Smooth muscle cell (in vitro differentiated cells): ENCODE results near the gene TMPRSS7. TPM values are rescaled to one million over a fixed set of nuclear protein-coding genes. Genes with fewer than 3 reads are reported as not detected.

Source experiments
- DNase-seq: peaks from one replicate; lab custom pipeline; 2025; ENCODE audit not compliant: unreplicated experiment; lab: John Stamatoyannopoulos, UW
- H2AFZ ChIP-seq: fragments of 200-600 bp; sonication (generic); 2 replicates; pipeline ENCODE4 v1.6.0; 2016; ENCODE audit warnings: antibody characterized with exemption, low read depth, mild to moderate bottlenecking
- H3F3A ChIP-seq: fragments of 200-600 bp; sonication (generic); 2 replicates; pipeline ENCODE4 v1.6.0; 2017; ENCODE audit warnings: antibody characterized with exemption, low read depth
- H3K27ac ChIP-seq: fragments of 200-600 bp; sonication (generic); 2 replicates; pipeline ENCODE4 v1.5.1; 2016; ENCODE audit warnings: low read depth, mild to moderate bottlenecking
- H3K27me3 ChIP-seq: fragments of 200-600 bp; sonication (generic); 2 replicates; pipeline ENCODE4 v1.6.1; 2016; ENCODE audit warnings: low read depth, mild to moderate bottlenecking
- H3K36me3 ChIP-seq: fragments of 200-600 bp; sonication (generic); 2 replicates; pipeline ENCODE4 v1.5.1; 2016; ENCODE audit warnings: low read depth
- H3K4me1 ChIP-seq: fragments of 200-600 bp; sonication (generic); 2 replicates; pipeline ENCODE4 v1.5.1; 2016; ENCODE audit warnings: low read depth
- H3K4me2 ChIP-seq: fragments of 200-600 bp; sonication (generic); 2 replicates; pipeline ENCODE4 v1.6.0; 2016; ENCODE audit warnings: mild to moderate bottlenecking
- H3K4me3 ChIP-seq: fragments of 200-600 bp; sonication (generic); 2 replicates; pipeline ENCODE4 v1.5.1; 2016; ENCODE audit warnings: mild to moderate bottlenecking
- H3K79me2 ChIP-seq: fragments of 200-600 bp; sonication (generic); 2 replicates; pipeline ENCODE4 v1.6.0; 2016; ENCODE audit warnings: low read depth, mild to moderate bottlenecking
- H3K9ac ChIP-seq: fragments of 200-600 bp; sonication (generic); 2 replicates; pipeline ENCODE4 v1.6.0; 2016; ENCODE audit warnings: low read depth
- H3K9me3 ChIP-seq: fragments of 200-600 bp; sonication (generic); replicated peaks from 2 replicates; pipeline ENCODE4 v1.5.1; 2016; ENCODE audit warnings: low read depth
- H4K20me1 ChIP-seq: fragments of 200-600 bp; sonication (generic); 2 replicates; pipeline ENCODE4 v1.6.0; 2016; ENCODE audit warnings: low read depth
- WGBS: methylation state at CpG from one replicate; pipeline ENCODE4 v1.1.7; 2016; ENCODE audit warnings: low lambda C conversion rate; 5-methylcytosine and 5-hydroxymethylcytosine counted together
- polyA plus RNA-seq: library from polyadenylated mRNA; unstranded; fragments of >200 nt; fragmentation: Nextera tagmentation; extraction: Ambion mirVana; gene quantifications from 2 replicates; pipeline ENCODE4 v1.2.1, GENCODE V29; 2016
- total RNA-seq: library from RNA; depleted of rRNA; stranded (reverse); fragments of >200 nt; gene quantifications from 2 replicates; pipeline ENCODE4 v1.2.3, GENCODE V29; 2014
- TF ChIP-seq, protein P1 (sequence below): fragments of 200-600 bp; sonication (generic); IDR thresholded peaks from 2 replicates; pipeline ENCODE4 v1.5.1; 2017; ENCODE audit warnings: borderline replicate concordance, mild to moderate bottlenecking, antibody characterized with exemption; ENCODE audit not compliant: insufficient read depth, poor library complexity, severe bottlenecking

The TMPRSS7 gene
- total and polyA plus RNA-seq, 2 experiments from 2014 or later: not detected

- H3K79me2 ChIP-seq: no peaks in the 10 kb centered on the region
- H3K4me2 ChIP-seq: peak overlapping the region; percentile 69
- H3K4me3 ChIP-seq: no peak overlapping the region
- 91% methylated on average over 2 of the region's 2 CpGs for WGBS
- H3K9ac ChIP-seq: peak overlapping the region; percentile 88
- H3K4me1 ChIP-seq: peaks cover 3% of the 10 kb centered on the region
- no peak overlapping the region for H2AFZ ChIP-seq
- TF ChIP-seq, protein P1, sequence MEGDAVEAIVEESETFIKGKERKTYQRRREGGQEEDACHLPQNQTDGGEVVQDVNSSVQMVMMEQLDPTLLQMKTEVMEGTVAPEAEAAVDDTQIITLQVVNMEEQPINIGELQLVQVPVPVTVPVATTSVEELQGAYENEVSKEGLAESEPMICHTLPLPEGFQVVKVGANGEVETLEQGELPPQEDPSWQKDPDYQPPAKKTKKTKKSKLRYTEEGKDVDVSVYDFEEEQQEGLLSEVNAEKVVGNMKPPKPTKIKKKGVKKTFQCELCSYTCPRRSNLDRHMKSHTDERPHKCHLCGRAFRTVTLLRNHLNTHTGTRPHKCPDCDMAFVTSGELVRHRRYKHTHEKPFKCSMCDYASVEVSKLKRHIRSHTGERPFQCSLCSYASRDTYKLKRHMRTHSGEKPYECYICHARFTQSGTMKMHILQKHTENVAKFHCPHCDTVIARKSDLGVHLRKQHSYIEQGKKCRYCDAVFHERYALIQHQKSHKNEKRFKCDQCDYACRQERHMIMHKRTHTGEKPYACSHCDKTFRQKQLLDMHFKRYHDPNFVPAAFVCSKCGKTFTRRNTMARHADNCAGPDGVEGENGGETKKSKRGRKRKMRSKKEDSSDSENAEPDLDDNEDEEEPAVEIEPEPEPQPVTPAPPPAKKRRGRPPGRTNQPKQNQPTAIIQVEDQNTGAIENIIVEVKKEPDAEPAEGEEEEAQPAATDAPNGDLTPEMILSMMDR: no peak
- H3K27ac ChIP-seq: peak overlapping the region; percentile 97
- H3K9me3 ChIP-seq: no peaks in the 10 kb centered on the region
- no peak for DNase-seq
- H3K36me3 ChIP-seq: no peaks in the 10 kb centered on the region
- H3F3A ChIP-seq: no peaks in the 10 kb centered on the region
- H3K27me3 ChIP-seq: no peaks in the 10 kb centered on the region
- H4K20me1 ChIP-seq: no peaks in the 10 kb centered on the region
Measured at GRCh38 chr3:112074006-112074405, 39.5 kb downstream of the TMPRSS7 start.

GRCh38 chr3:112074616-112075497, 40.3 kb downstream of the TMPRSS7 start:
- no peaks in the 10 kb centered on the region for H3K79me2 ChIP-seq
- no peak overlapping the region for H3K4me3 ChIP-seq
- peaks cover 3% of the 10 kb centered on the region for H3K4me1 ChIP-seq
- H3K9ac ChIP-seq: peak overlapping the region; percentile 88
- 10% methylated on average over 6 of the region's 6 CpGs for WGBS
- H4K20me1 ChIP-seq: no peaks in the 10 kb centered on the region
- H3K4me2 ChIP-seq: peak overlapping the region; percentile 69
- H2AFZ ChIP-seq: no peak overlapping the region
- peak overlapping the region; percentile 97 for H3K27ac ChIP-seq
- TF ChIP-seq, protein P1: no peak
- H3K36me3 ChIP-seq: no peaks in the 10 kb centered on the region
- H3K9me3 ChIP-seq: no peaks in the 10 kb centered on the region
- H3F3A ChIP-seq: no peaks in the 10 kb centered on the region
- DNase-seq: no peak
- H3K27me3 ChIP-seq: no peaks in the 10 kb centered on the region

- 86% methylated on average over 10 of the region's 10 CpGs for WGBS
Measured at GRCh38 chr3:112078125-112079083, 43.9 kb downstream of the TMPRSS7 start.

More at GRCh38 chr3:112078125-112079083, 43.9 kb downstream of the TMPRSS7 start:
- H3F3A ChIP-seq: no peaks in the 10 kb centered on the region
- H3K9ac ChIP-seq: no peak overlapping the region
- H3K27ac ChIP-seq: no peak overlapping the region
- H3K27me3 ChIP-seq: no peaks in the 10 kb centered on the region
- TF ChIP-seq, protein P1: no peak
- H4K20me1 ChIP-seq: no peaks in the 10 kb centered on the region
- H3K4me1 ChIP-seq: peaks cover 3% of the 10 kb centered on the region
- H3K4me2 ChIP-seq: no peak overlapping the region
- H3K9me3 ChIP-seq: no peaks in the 10 kb centered on the region
- H3K36me3 ChIP-seq: no peaks in the 10 kb centered on the region
- H2AFZ ChIP-seq: no peak overlapping the region
- H3K4me3 ChIP-seq: no peak overlapping the region
- no peak for DNase-seq
- no peaks in the 10 kb centered on the region for H3K79me2 ChIP-seq
